ENCODE data around the gene USP54. TPM values are rescaled to one million over a fixed set of nuclear protein-coding genes. Genes with fewer than 3 reads are reported as not detected.

Gene USP54
- total and polyA plus RNA-seq, 2 donors (not counting 1 experiment from before 2014, with no cell fraction given) = 2.3 to 12.9 TPM

- Mint-ChIP-seq H3K27me3 (no peaks in the 10 kb centered on the region), H3K4me3 (no peak overlapping the region), H3K4me1 (no peaks in the 10 kb centered on the region), H3K27ac (no peak overlapping the region), H3K9me3 (ENCODE audit: insufficient read depth) (no peaks in the 10 kb centered on the region)
- intact Hi-C loops (cut with micrococcal nuclease) = no loop called here
- DNase-seq (no peak), ATAC-seq (ENCODE audit: low read depth) (no peak)
- TF ChIP-seq CTCF (IDR thresholded peaks at IDR 0.05) (no peak), EZH2 (IDR thresholded peaks at IDR 0.05; ENCODE audit: borderline replicate concordance, insufficient read depth, low read depth, low read length, poor library complexity, severe bottlenecking) (no peak)
- Histone ChIP-seq H3K36me3 (replicated peaks in 1 of 2; ENCODE audit: control extremely low read depth in 1 of 2, control insufficient read depth in 1 of 2, extremely low read depth in 1 of 2, insufficient read depth in 2 of 2, low read length in 1 of 2) (no peaks in the 10 kb centered on the region), H3K4me1 (ENCODE audit: control insufficient read depth in 2 of 2, insufficient read depth in 2 of 2, low read length in 2 of 2) (no peaks in the 10 kb centered on the region), H3K9ac (ENCODE audit: low read length) (no peak overlapping the region), H3K27ac (ENCODE audit: low read length in 2 of 2) (no peak overlapping the region), H3K4me2 (replicated peaks; ENCODE audit: low read depth, low read length, poor library complexity, severe bottlenecking) (no peak overlapping the region), H3K27me3 (replicated peaks in 1 of 4; ENCODE audit: control extremely low read depth in 1 of 4, control insufficient read depth in 3 of 4, insufficient read depth in 4 of 4, low read length in 3 of 4) (no peaks in the 10 kb centered on the region), H4K20me1 (ENCODE audit: control insufficient read depth, insufficient read depth, low read length, poor library complexity, severe bottlenecking) (no peaks in the 10 kb centered on the region), H2AFZ (ENCODE audit: insufficient read depth, low read depth, low read length, poor library complexity, severe bottlenecking) (no peak overlapping the region), H3K79me2 (ENCODE audit: control insufficient read depth, insufficient read depth, low read length) (no peaks in the 10 kb centered on the region), H3K9me3 (ENCODE audit: control extremely low read depth in 1 of 3, control insufficient read depth in 2 of 3, insufficient read depth in 1 of 3, low read length in 2 of 3) (no peaks in the 10 kb centered on the region), H3K4me3 (ENCODE audit: control extremely low read depth in 1 of 5, extremely low read depth in 1 of 5, insufficient read depth in 1 of 5, low read depth in 2 of 5, low read length in 4 of 5) (no peak overlapping the region)
- CTCF ChIA-PET = no interaction called here
- POLR2A ChIA-PET = no interaction called here
- WGBS (ENCODE audit: insufficient coverage) = no CpG with 5 or more reads among the region's 2 CpGs
Measured at GRCh38 chr10:73553761-73554160, 37.4 kb downstream of the USP54 start.

GRCh38 chr10:73552819-73553715 is 38.1 kb downstream of the USP54 start:
- ATAC-seq (ENCODE audit: low read depth) = no peak
- H3K4me3 ChIP-seq (ENCODE audit: control extremely low read depth in 1 of 5, extremely low read depth in 1 of 5, insufficient read depth in 1 of 5, low read depth in 2 of 5, low read length in 4 of 5) = no peak overlapping the region
- WGBS (ENCODE audit: insufficient coverage) = 100% methylated on average over 2 of the region's 3 CpGs
- intact Hi-C loops (cut with micrococcal nuclease) = no loop called here
- Mint-ChIP-seq H3K4me3 (no peak overlapping the region), H3K4me1 (no peaks in the 10 kb centered on the region), H3K27ac (no peak overlapping the region), H3K9me3 (ENCODE audit: insufficient read depth) (no peaks in the 10 kb centered on the region), H3K27me3 (no peaks in the 10 kb centered on the region)
- no peaks in the 10 kb centered on the region for H3K79me2 ChIP-seq (ENCODE audit: control insufficient read depth, insufficient read depth, low read length)
- H3K4me2 ChIP-seq (replicated peaks; ENCODE audit: low read depth, low read length, poor library complexity, severe bottlenecking) = no peak overlapping the region
- no peaks in the 10 kb centered on the region for H3K4me1 ChIP-seq (ENCODE audit: control insufficient read depth in 2 of 2, insufficient read depth in 2 of 2, low read length in 2 of 2)
- H3K36me3 ChIP-seq (replicated peaks in 1 of 2; ENCODE audit: control extremely low read depth in 1 of 2, control insufficient read depth in 1 of 2, extremely low read depth in 1 of 2, insufficient read depth in 2 of 2, low read length in 1 of 2) = no peaks in the 10 kb centered on the region
- H4K20me1 ChIP-seq (ENCODE audit: control insufficient read depth, insufficient read depth, low read length, poor library complexity, severe bottlenecking) = no peaks in the 10 kb centered on the region
- H3K27me3 ChIP-seq (replicated peaks in 1 of 4; ENCODE audit: control extremely low read depth in 1 of 4, control insufficient read depth in 3 of 4, insufficient read depth in 4 of 4, low read length in 3 of 4) = no peaks in the 10 kb centered on the region
- no peaks in the 10 kb centered on the region for H3K9me3 ChIP-seq (ENCODE audit: control extremely low read depth in 1 of 3, control insufficient read depth in 2 of 3, insufficient read depth in 1 of 3, low read length in 2 of 3)
- H3K27ac ChIP-seq (ENCODE audit: low read length in 2 of 2) = no peak overlapping the region
- TF ChIP-seq EZH2 (IDR thresholded peaks at IDR 0.05; ENCODE audit: borderline replicate concordance, insufficient read depth, low read depth, low read length, poor library complexity, severe bottlenecking) (no peak), CTCF (IDR thresholded peaks at IDR 0.05) (no peak)
- DNase-seq = no peak
- no peak overlapping the region for H3K9ac ChIP-seq (ENCODE audit: low read length)
- CTCF ChIA-PET = no interaction called here
- POLR2A ChIA-PET = no interaction called here
- no peak overlapping the region for H2AFZ ChIP-seq (ENCODE audit: insufficient read depth, low read depth, low read length, poor library complexity, severe bottlenecking)

All from B cell (primary cell).